K562 (cell line): ENCODE results near the gene MAP3K14. TPM values are rescaled to one million over a fixed set of nuclear protein-coding genes. Genes with fewer than 3 reads are reported as not detected.

Experiments
- ATAC-seq: fragments of 200-7000 bp; cut with Tn5 transposase; 3 replicates; pipeline ENCODE4 v1.9.1; 2020; ENCODE audit warnings: moderate library complexity
- BruUV-seq: library from RNA; stranded (reverse); fragments of 400-500 nt; replicated peaks from 2 replicates; lab custom pipeline; 2021; lab: Mats Ljungman, UMichigan
- CTCF ChIA-PET: fragments of 300-600 bp; formaldehyde crosslinking; extraction: SDS; loops from one replicate; lab custom pipeline; 2021; ENCODE audit warnings: low intra/inter-chr PET ratio; lab: Yijun Ruan, JAX
- POLR2A ChIA-PET: fragments of 300-600, 350-650 bp; sonication (Branson Sonifier 250); formaldehyde crosslinking; extraction: SDS; loops from one replicate; lab custom pipeline; 2021; ENCODE audit warnings: antibody characterized with exemption, inconsistent platforms; lab: Yijun Ruan, JAX
- DNase-seq, 4 experiments: peaks; one replicate each; pipeline versions ENCODE4 v3.0.0 to v3.0.0-alpha.2; 2011 to 2018; ENCODE audit warnings: low spot score in 3 of 4, mixed read lengths in 3 of 4; ENCODE audit errors: extremely low read depth in 1 of 4
- FAIRE-seq: peaks from 2 replicates; lab custom pipeline; 2011; peaks lifted over from hg19 to GRCh38; lab: Jason Lieb, UNC
- H2AFZ ChIP-seq: 2 replicates; pipeline ENCODE4 v1.6.0; 2011; ENCODE audit warnings: low read depth, low read length, control low read depth, inconsistent platforms
- H3K27ac ChIP-seq: fragments of 200-600 bp; 3 replicates; pipeline ENCODE4 v1.8.0; 2011; ENCODE audit warnings: low read depth, mild to moderate bottlenecking, control low read depth, inconsistent platforms, low read length, moderate library complexity, mixed read lengths; ENCODE audit errors: extremely low read depth
- H3K27me3 ChIP-seq, 2 experiments: fragments of 300-600 bp in 1 of 2; 2 replicates in 1 of 2; 3 replicates in 1 of 2; pipeline versions ENCODE4 v1.6.0 to v1.8.0; 2011; ENCODE audit warnings: inconsistent platforms in 2 of 2, low read length in 2 of 2, mild to moderate bottlenecking in 1 of 2, mixed read lengths in 1 of 2, moderate library complexity in 1 of 2; ENCODE audit not compliant: control insufficient read depth in 2 of 2, insufficient read depth in 2 of 2
- H3K36me3 ChIP-seq: fragments of 300-600 bp; 3 replicates; pipeline ENCODE4 v1.8.0; 2011; ENCODE audit warnings: mild to moderate bottlenecking, low read length, inconsistent platforms; ENCODE audit not compliant: control insufficient read depth, insufficient read depth
- H3K4me1 ChIP-seq, 2 experiments: fragments of 200-600 bp in 1 of 2; replicated peaks in 1 of 2; 2 replicates in 1 of 2; 3 replicates in 1 of 2; pipeline versions ENCODE4 v1.5.1 to v1.8.0; 2011; ENCODE audit warnings: inconsistent platforms in 2 of 2, low read length in 2 of 2, mild to moderate bottlenecking in 1 of 2, mixed read lengths in 1 of 2, moderate library complexity in 1 of 2; ENCODE audit not compliant: control insufficient read depth in 2 of 2, insufficient read depth in 2 of 2
- H3K4me2 ChIP-seq: 2 replicates; pipeline ENCODE4 v1.6.1; 2011; ENCODE audit warnings: low read length, control low read depth, inconsistent platforms, mixed read lengths; ENCODE audit not compliant: insufficient read depth
- H3K4me3 ChIP-seq: fragments of 200-600 bp; sonication (generic), shearing (Covaris generic); 2 replicates; pipeline ENCODE4 v1.5.1; 2016; ENCODE audit warnings: control low read depth, inconsistent platforms
- H3K79me2 ChIP-seq: fragments of 200-600 bp; 3 replicates; pipeline ENCODE4 v1.8.0; 2011; ENCODE audit warnings: low read length, inconsistent platforms; ENCODE audit not compliant: control insufficient read depth, insufficient read depth
- H3K9ac ChIP-seq, 2 experiments: 2 replicates each; pipeline versions ENCODE4 v1.6.0 to v1.6.1; 2011; ENCODE audit warnings: low read depth in 2 of 2, low read length in 2 of 2, control low read depth in 1 of 2, inconsistent platforms in 1 of 2, mild to moderate bottlenecking in 1 of 2, mixed read lengths in 1 of 2; ENCODE audit not compliant: insufficient read depth in 1 of 2
- H3K9me1 ChIP-seq: one replicate; pipeline ENCODE4 v1.6.0; 2011; ENCODE audit warnings: inconsistent platforms, mild to moderate bottlenecking, low read length, moderate library complexity; ENCODE audit not compliant: control insufficient read depth, insufficient read depth
- H3K9me3 ChIP-seq: replicated peaks from 2 replicates; pipeline ENCODE4 v1.5.1; 2011; ENCODE audit warnings: low read depth, low read length, inconsistent platforms; ENCODE audit not compliant: control insufficient read depth, insufficient read depth
- H4K20me1 ChIP-seq: replicated peaks from 2 replicates; pipeline ENCODE4 v1.6.1; 2011; ENCODE audit warnings: low read length, inconsistent platforms, mixed read lengths; ENCODE audit not compliant: control insufficient read depth, insufficient read depth
- ADNP ChIP-seq: fragments of 200-800 bp; sonication (Bioruptor generic); IDR thresholded peaks from 2 replicates; pipeline ENCODE4 v1.6.1; 2016; ENCODE audit warnings: missing genetic modification characterization, missing compliant biosample characterization
- BCOR ChIP-seq: fragments of 450-650 bp; IDR thresholded peaks from 2 replicates; pipeline ENCODE4 v1.6.1; 2016
- CBX1 ChIP-seq: sonication (generic); IDR thresholded peaks from 2 replicates; pipeline ENCODE4 v1.6.1; 2016; ENCODE audit warnings: antibody characterized with exemption, low read depth, mild to moderate bottlenecking
- ESRRA ChIP-seq: fragments of 450-650 bp; IDR thresholded peaks from 2 replicates; pipeline ENCODE4 v1.6.1; 2014; ENCODE audit warnings: low read depth, mild to moderate bottlenecking, moderate library complexity, borderline replicate concordance
- GTF2E2 ChIP-seq: fragments of 200-800 bp; sonication (Bioruptor generic); IDR thresholded peaks from 2 replicates; pipeline ENCODE4 v1.6.1; 2016; ENCODE audit warnings: missing genetic modification characterization, missing compliant biosample characterization
- KDM1A ChIP-seq, 2 experiments: fragments of 450-650 bp; IDR thresholded peaks; 2 replicates each; pipeline ENCODE4 v1.6.1; 2016; ENCODE audit warnings: mild to moderate bottlenecking in 2 of 2
- MAX ChIP-seq: sonication (generic); formaldehyde crosslinking; IDR thresholded peaks from 2 replicates; pipeline ENCODE4 v1.9.0; 2022; ENCODE audit warnings: mild to moderate bottlenecking, missing genetic modification reagents
- NFIX ChIP-seq: fragments of 250-450 bp; sonication (Bioruptor Pico); IDR thresholded peaks from 2 replicates; pipeline ENCODE4 v1.4.0; 2020; ENCODE audit warnings: low read depth, mild to moderate bottlenecking, moderate library complexity
- RBM25 ChIP-seq: fragments of 200-400 bp; formaldehyde crosslinking; IDR thresholded peaks from 2 replicates; pipeline ENCODE4 v1.6.1; 2018; ENCODE audit warnings: low read length, low read depth, moderate library complexity; ENCODE audit not compliant: severe bottlenecking
- RCOR1 ChIP-seq, 2 experiments: IDR thresholded peaks; 2 replicates each; pipeline ENCODE4 v1.6.1; 2012; ENCODE audit warnings: low read depth in 2 of 2, low read length in 2 of 2, borderline replicate concordance in 1 of 2, improper control_type of control experiment in 1 of 2
- SMARCA5 ChIP-seq: fragments of 450-650 bp; IDR thresholded peaks from 2 replicates; pipeline ENCODE4 v1.6.1; 2016
- USF1 ChIP-seq: sonication (generic); formaldehyde crosslinking; IDR thresholded peaks from 2 replicates; pipeline ENCODE4 v1.9.0; 2022; ENCODE audit warnings: mild to moderate bottlenecking, missing genetic modification reagents
- ZNF217 ChIP-seq: sonication (generic); formaldehyde crosslinking; IDR thresholded peaks from 2 replicates; pipeline ENCODE4 v1.8.0; 2022; ENCODE audit warnings: mild to moderate bottlenecking, missing genetic modification reagents
- ZNF764 ChIP-seq: fragments of 250-450 bp; sonication (Bioruptor Pico); IDR thresholded peaks from 2 replicates; pipeline ENCODE4 v1.4.0; 2020; ENCODE audit warnings: low read depth, mild to moderate bottlenecking, moderate library complexity
- ZZZ3 ChIP-seq: fragments of 450-650 bp; IDR thresholded peaks from 2 replicates; pipeline ENCODE4 v1.6.1; 2016; ENCODE audit warnings: antibody characterized with exemption, mild to moderate bottlenecking, moderate library complexity
- WGBS: fragments of 100-300 bp; shearing (Covaris generic); methylation state at CpG from one replicate; pipeline ENCODE4 v1.1.6; 2016; ENCODE audit warnings: low coverage, mixed read lengths; ENCODE audit not compliant: insufficient coverage; ENCODE audit errors: missing lambda C conversion rate; 5-methylcytosine and 5-hydroxymethylcytosine counted together
- in situ Hi-C: fragments of 300-500 bp; cut with MboI; formaldehyde crosslinking; loops from 4 replicates; pipeline ENCODE4 v1.15.0; 2018; ENCODE audit warnings: inconsistent platforms, mixed read lengths
- intact Hi-C: fragments of 100-400 bp; cut with micrococcal nuclease; formaldehyde crosslinking; loops from 2 replicates; pipeline ENCODE4 v1.14.2; 2022
- polyA plus RNA-seq, 8 experiments: library from polyadenylated mRNA; depleted of rRNA in 4 of 8; stranded (reverse) in 5 of 8; unstranded in 3 of 8; fragments of >200 nt; fragmentation: Nextera tagmentation in 2 of 8; fragmentation: Illumina TruSeq in 1 of 8; extraction: Ambion mirVana in 2 of 8; extraction: Trizol in 1 of 8; gene quantifications; 2 replicates each; pipeline versions ENCODE4 v1.2.1 to v1.2.3, GENCODE V29; 2011 to 2014; ENCODE audit warnings: inconsistent platforms in 1 of 8, missing spikeins in 1 of 8
- total RNA-seq, 7 experiments: library from RNA; depleted of rRNA in 6 of 7; stranded (reverse); fragments of >200 nt in 6 of 7; fragmentation: Illumina TruSeq in 2 of 7; extraction: Trizol in 2 of 7; gene quantifications; 2 replicates each; pipeline versions ENCODE4 v1.2.1 to v1.2.3, GENCODE V29; 2011 to 2021; ENCODE audit warnings: low replicate concordance in 1 of 7
- TF ChIP-seq, protein P1 (sequence below): fragments of 450-650 bp; IDR thresholded peaks from one replicate; pipeline ENCODE4 v1.6.1; 2018; ENCODE audit warnings: mild to moderate bottlenecking, moderate library complexity; ENCODE audit not compliant: partially characterized antibody

MAP3K14 gene
- total and polyA plus RNA-seq, 9 of the 15 experiments (the other 6 are each of a cell fraction or from before 2014, with no cell fraction given) = 0.45 to 8.7 (median 3.2) TPM

GRCh38 chr17:45342871-45343526 is 26.2 kb upstream of the MAP3K14 start:
- no peaks in the 10 kb centered on the region for H4K20me1 ChIP-seq
- no peak for DNase-seq
- peak overlapping the region in 1 of 2 experiments; percentile 50; a peak in 1 of 4 replicates for H3K9ac ChIP-seq
- no peak for ATAC-seq
- no peak overlapping the region for H3K4me3 ChIP-seq
- no TSS peak for BruUV-seq
- H3K36me3 ChIP-seq = no peaks in the 10 kb centered on the region
- ChIA-PET POLR2A (interaction anchor here (1.2 kb wide), 1 partner anchor 13 kb away, joined by 3 read pairs; no protein-coding TSS in a partner anchor), CTCF (no interaction called here)
- in situ Hi-C loops (no loop called here), intact Hi-C loops (no loop called here)
- H2AFZ ChIP-seq = no peak overlapping the region
- no peaks in the 10 kb centered on the region for H3K79me2 ChIP-seq
- H3K4me1 ChIP-seq = peaks cover 52 to 54% of the 10 kb centered on the region in 2 experiments
- no peak for FAIRE-seq
- H3K4me2 ChIP-seq = no peak overlapping the region
- no peaks in the 10 kb centered on the region for H3K9me1 ChIP-seq
- 81% methylated on average over 4 of the region's 4 CpGs for WGBS
- H3K27ac ChIP-seq = no peak overlapping the region
- no peaks in the 10 kb centered on the region for H3K27me3 ChIP-seq
- H3K9me3 ChIP-seq = no peaks in the 10 kb centered on the region
- TF ChIP-seq GTF2E2 (no peak), ZNF764 (CRISPR knock-in tag) (no peak), MAX (CRISPR knock-in tag) (0 out of 2 replicates have a peak, but pooled peaks have one; percentile 12), CBX1 (peak; percentile 57; the same call in 1 of the 2 replicates), USF1 (CRISPR knock-in tag) (0 out of 2 replicates have a peak, but pooled peaks have one; percentile 18), ESRRA (0 out of 2 replicates have a peak, but pooled peaks have one; percentile 13), ZZZ3 (no peak), RCOR1 (IDR thresholded peaks at IDR 0.05; ENCODE audit: borderline replicate concordance in 1 of 2, low read depth in 2 of 2, low read length in 2 of 2) (peak in 1 of 2 experiments; percentile 41; a peak in 1 of 4 replicates), RBM25 (peak; percentile 95), ADNP (tag) (peak; percentile 59; the same call in 1 of the 2 replicates), BCOR (peak; percentile 88), NFIX (CRISPR knock-in tag) (no peak), KDM1A (IDR thresholded peaks at IDR 0.05) (peak; percentile 58 to 74; a peak in 3 of 4 replicates), ZNF217 (CRISPR knock-in tag) (no peak), SMARCA5 (peak; percentile 50; the same call in 1 of the 2 replicates)
- TF ChIP-seq, protein P1, sequence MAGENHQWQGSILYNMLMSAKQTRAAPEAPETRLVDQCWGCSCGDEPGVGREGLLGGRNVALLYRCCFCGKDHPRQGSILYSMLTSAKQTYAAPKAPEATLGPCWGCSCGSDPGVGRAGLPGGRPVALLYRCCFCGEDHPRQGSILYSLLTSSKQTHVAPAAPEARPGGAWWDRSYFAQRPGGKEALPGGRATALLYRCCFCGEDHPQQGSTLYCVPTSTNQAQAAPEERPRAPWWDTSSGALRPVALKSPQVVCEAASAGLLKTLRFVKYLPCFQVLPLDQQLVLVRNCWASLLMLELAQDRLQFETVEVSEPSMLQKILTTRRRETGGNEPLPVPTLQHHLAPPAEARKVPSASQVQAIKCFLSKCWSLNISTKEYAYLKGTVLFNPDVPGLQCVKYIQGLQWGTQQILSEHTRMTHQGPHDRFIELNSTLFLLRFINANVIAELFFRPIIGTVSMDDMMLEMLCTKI = no peak
